Eye (tissue), 1 donor: Measurements from ENCODE around the gene GNG13.

ENCODE experiments used
- DNase-seq: peaks from one replicate; pipeline ENCODE4 v3.0.0-alpha.2; 2015

Gene GNG13

DNA sequence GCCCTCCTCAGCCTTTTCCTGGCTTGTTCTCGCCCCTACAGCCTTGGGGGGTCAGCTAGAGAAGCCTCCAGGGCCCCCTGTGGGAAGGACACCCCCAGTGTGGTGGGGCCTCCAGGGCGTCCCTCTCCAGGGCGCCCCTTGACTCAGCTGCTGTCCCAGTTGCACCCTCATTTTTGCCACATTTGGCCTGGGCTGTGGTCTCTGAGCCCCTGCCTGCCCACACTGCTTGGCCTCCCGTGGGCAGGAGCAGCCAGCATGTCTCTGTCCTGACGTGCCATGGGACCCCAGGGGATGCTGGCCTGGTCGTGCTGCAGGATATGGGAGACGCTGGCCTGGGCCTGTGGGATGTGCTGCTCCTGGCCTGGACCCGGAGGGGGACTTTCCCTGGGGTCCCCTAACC lies 7.1 kb downstream of the GNG13 start:
- DNase-seq = no peak

GRCh38 chr16:792221-792995 lies 8.1 kb downstream of the GNG13 start:
- DNase-seq = no peak

- no peak for DNase-seq
These were observed 9.4 kb downstream of the GNG13 start for GRCh38 chr16:791131-791530.

GRCh38 chr16:790086-790485 lies 10.4 kb downstream of the GNG13 start:
- no peak for DNase-seq

GRCh38 chr16:789191-789850 lies 11.2 kb downstream of the GNG13 start:
- no peak for DNase-seq

GRCh38 chr16:788399-789126 lies 12.0 kb downstream of the GNG13 start, which contains the start of gene CHTF18:
TSS of gene CHTF18 (plus strand) at chr16:788620. CDS start at chr16:788685, 65 bp downstream.
- peak; percentile 96 for DNase-seq

DNA sequence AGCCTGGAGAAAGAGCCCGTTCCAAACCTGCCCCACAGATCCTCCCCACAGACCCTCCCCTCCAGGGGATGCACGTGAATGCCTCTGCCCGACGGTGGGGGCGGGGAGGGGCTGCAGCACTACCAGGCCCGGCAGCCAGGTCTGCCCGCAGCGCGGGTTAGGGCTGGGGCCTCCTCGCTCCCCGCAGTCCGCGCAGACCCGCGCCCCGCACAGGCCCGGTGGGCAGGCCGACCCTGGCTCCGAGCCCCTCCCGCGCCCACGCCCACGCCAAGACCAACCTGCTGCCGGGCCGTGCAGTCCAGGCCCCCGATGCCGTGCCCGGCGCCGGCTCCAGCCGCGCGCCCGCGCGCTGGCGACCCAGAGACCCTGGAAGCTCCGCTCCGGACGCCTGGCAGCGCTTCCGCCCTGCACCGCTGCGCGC lies 12.5 kb downstream of the GNG13 start, which contains the start of gene RPUSD1:
Gene RPUSD1, minus strand, starts transcription at position 404 of the 421 bp plus-strand sequence. CDS start 644 bp downstream, outside the sequence.
- DNase-seq = no peak

DNA sequence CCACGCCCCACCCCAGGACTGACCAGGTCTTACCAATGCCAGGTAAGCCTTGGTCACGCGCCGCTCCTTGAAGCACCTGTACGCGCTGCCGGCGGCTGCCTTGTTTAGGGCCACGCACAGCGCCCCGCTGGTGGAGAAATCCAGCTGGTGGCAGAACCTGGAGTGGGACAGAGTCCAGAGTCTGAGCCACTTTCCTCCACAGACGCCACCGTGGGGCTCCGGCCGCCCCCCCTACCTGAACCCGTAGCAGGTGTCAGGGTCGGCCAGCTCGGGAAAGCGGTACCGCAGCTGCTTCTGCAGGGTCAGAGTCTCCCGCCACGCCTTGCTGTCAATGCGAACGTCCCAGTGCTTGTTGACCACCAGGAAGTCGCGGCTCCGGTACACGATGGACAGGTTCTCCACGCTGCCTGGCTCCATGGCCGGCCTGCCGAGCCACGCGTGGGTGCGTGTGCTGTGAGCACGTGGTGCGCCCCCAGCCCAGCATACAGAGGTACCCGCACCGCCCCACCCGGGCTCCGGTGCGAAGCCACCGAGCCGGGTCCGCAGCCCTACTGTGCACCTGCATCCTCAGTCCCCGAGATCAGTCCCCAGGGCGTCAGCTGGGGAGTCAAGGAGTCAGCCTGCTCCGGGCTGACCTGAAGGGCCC lies 13.1 kb downstream of the GNG13 start:
- no peak for DNase-seq

DNA sequence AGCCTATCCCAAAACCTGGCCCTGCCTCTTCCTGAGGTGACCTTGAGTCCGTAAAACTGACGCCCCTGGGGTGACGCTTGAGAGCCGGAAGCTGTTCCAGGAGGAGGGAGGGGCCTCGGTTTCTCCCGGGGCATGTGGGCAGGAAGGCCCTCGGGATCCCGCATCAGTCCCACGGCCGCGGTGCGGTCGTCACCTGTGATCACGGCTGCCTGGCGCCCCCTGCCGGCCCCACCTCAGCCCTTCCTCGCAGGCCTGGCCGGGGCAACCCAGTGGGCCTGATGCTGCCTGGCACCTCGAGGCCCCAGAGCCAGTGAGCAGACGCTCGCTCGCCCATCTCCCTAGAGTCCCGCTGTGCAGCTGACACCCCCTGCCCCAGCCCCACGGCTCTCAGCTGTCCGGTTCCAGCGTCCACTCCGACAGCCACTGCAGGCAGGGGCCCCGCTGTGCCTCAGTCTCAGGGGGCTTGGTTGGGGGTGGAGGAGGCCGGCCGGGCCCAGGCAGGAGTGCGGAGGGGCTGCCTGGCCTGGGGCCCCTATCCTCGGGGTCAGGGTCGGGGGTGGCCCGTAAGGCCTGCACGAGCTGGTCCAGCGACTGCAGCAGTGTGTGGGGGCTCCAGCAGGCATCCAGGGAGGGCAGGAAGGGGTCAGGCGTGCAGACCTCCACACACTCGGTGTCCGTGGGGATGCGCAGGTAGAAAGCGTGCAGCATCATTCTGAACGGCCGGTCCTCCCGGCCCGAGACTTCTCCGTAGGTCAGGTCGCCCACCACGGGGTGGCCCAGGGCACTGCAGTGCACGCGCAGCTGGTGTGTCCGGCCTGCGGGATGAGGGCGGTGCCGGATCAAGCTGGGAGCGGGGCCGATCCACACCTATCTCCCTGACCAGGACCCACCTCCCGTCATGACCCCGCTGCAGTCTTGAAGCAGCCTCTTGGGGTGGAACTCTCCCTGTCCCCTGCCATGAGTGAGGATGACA lies 14.7 kb downstream of the GNG13 start:
- DNase-seq = peak; percentile 78

DNA sequence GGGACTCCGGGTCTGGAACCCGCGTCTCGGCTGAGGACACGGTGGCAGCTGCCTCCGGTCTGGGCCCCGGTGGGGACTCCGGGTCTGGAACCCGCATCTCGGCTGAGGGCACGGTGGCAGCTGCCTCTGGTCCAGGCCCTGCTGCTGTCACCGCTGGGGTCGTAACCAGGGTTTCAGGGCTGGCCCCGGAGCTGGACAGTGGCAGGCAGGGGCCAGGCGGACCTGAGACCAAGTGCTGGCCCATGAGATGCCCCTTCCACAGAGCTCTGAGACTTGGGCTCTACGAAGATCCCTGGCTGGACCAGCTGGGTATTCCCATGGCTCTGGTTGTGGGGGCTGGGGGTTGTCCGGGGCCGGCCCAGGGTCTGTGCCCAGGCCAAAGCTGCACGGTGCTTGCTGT lies 16.1 kb downstream of the GNG13 start:
- DNase-seq = no peak

DNA sequence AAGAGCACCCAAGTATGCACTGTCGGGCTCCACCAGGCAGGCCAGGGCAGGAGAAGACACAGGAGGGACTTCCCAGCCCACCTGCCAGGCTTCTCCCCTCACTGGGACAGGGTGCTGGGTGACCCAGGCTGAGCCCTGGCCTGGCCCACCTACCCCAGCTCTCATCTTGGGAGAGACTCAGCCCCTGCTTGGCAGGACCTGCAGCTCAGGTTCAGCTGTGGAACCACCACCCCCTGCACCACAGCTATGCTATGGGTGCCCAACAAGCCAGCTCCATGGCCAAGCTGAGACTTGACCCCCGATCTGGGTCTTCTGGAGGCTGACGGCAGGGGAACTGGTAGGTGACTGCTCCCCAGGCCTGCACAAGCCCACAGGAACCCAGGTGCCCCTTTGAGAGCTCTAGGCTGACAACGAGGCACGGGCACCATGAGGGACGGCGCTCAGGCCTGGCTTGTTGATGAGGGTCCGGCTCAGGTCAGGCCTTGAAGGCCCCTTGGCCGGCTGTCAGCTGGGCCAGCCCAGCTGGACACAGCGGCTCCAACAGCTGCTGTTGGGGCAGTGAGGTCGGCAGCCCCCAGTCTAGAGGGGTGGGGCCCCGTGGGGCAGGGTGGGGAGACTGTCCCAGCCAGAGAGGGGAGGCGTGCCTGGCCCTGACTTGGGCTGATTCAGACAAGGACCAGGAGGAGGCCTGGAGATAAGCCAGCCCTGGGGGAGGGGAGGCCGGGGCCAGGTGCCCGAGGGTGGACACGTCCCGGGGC lies 17.0 kb downstream of the GNG13 start:
- DNase-seq = no peak

DNA sequence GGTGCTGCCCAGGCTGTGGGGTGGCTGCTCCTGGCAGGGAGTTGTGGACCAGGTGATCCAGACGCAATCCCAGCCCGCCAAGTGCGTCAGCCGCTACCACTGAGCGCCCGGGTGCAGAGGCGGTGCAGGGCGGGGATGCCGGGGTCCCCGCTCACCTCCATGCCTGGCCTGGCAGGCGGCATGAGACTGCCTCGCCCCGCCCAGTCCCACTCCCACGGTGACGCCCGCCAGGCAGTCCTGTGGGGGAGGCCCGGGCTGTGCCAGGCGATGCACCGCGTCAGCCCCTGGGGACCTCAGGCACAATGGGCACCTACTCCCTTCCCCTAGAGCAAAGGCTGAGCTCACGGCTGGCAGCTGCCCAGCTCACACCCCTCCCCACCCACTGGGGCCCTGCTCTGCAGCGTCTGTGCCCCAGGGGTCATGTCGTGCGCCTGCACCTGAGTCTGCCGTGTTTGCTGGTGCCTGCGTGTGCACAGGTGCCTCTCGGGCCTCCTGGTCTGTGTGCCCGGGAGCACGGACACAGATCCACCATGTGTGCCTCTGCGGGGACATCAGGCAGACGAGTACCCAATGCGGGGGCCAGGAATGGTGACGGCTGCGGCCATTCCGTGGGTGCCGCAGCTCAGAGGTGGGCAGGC lies 17.6 kb downstream of the GNG13 start:
- no peak for DNase-seq

GRCh38 chr16:782258-782657 lies 18.3 kb downstream of the GNG13 start:
- DNase-seq = no peak

DNA sequence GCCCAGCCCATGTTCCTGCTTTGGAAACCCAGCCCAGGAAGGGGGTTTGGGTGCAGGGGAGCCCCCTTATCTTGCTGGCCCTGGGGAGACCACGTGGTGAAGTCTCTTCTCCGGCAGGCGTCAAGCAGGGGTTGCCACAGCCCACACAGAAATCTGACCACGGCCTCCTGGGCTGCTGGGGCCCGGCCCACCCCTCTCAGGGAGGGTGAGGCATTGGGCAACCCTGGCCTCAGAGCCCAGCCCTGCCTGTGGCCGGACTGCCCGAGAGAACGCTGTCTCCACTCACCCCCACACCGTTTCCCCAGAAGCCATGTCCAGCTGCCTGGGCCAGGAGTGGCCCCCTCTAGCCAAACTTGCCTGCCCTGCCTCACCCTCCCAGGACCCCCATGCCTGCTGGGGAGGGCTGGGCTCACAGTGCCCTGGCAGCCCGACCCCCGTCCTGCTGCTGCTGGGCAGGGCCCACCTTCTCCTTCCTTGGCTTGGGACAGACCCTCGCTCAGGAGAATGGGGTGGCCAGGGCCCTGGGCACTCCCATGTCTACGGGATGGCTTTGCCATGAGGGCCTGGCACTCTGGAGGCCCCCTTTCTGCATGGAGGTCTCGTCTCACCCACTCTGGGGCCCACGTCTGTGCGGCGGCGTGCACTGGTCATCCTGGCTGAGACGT lies 19.1 kb downstream of the GNG13 start:
- no peak for DNase-seq

DNA sequence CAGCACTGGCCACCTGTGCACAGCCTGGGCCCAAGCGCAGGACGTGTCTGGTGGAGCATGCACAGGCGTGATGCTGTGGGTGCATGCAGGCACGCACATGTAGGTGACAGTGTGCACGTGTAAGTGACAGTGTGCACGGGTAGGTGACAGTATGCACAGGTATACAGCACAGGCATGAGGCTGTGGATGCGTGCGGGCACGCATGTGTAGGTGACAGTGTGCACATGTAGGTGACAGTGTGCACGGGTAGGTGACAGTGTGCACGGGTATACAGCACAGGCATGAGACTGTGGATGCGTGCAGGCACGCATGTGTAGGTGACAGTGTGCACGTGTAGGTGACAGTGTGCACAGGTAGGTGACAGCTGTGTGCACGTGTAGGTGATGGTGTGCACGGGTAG lies 20.2 kb downstream of the GNG13 start:
- no peak for DNase-seq

GRCh38 chr16:779561-779960 lies 21.0 kb downstream of the GNG13 start:
- DNase-seq = no peak

GRCh38 chr16:778909-779527 lies 21.5 kb downstream of the GNG13 start:
- no peak for DNase-seq

- no peak for DNase-seq
These were observed 22.1 kb downstream of the GNG13 start for GRCh38 chr16:778447-778846.

GRCh38 chr16:777826-778225 lies 22.7 kb downstream of the GNG13 start:
- no peak for DNase-seq

DNA sequence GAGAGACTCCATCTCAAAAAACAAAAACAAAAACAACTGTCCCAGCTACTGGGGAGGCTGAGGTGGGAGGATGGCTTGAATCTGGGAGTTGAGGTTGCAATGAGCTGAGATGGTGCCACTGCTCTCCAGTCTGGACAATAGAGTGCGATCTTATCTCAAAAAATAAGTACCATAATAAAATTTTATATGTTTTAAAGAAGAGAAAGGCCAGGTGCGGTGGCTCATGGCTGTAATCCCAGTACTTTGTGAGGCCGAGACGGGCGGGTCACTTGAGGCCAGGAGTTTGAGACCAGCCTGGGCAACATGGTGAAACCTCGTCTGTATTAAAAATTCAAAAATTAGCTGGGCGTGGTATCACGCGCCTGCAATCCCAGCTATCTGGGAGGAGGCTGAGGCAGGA lies 23.7 kb downstream of the GNG13 start:
- DNase-seq = no peak
